EH (cell line): Measurements from ENCODE around the gene PAQR6.

ENCODE experiments used
- DNase-seq: peaks from one replicate; pipeline ENCODE4 v3.0.0-alpha.2; 2015; ENCODE audit warnings: low read depth

Gene PAQR6

GRCh38 chr1:156262461-156263287, 14.8 kb upstream of the PAQR6 start:
- peak; percentile 93 for DNase-seq

- no peak for DNase-seq
Observed at GRCh38 chr1:156260896-156261295, 13.0 kb upstream of the PAQR6 start.

DNA sequence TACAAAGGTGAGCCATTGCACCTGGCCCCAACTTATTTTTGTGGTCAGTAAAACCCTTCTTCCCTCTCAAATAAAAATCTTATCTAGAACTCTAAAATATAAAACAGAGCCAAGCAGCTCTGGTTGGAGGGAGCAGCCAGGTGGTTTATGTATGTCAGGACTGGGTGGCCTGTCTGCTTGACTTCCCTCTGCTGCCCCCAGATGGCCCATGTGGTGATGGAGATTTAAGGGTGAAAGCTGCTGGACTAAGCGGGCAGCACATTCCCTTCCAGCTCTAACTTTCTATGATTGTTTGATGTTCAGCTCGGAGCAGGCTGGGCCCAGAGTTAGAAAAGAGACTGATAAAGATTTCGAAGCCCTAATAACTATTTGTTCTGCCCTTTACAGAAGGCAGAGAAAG, 11.9 kb upstream of the PAQR6 start:
- no peak for DNase-seq

DNA sequence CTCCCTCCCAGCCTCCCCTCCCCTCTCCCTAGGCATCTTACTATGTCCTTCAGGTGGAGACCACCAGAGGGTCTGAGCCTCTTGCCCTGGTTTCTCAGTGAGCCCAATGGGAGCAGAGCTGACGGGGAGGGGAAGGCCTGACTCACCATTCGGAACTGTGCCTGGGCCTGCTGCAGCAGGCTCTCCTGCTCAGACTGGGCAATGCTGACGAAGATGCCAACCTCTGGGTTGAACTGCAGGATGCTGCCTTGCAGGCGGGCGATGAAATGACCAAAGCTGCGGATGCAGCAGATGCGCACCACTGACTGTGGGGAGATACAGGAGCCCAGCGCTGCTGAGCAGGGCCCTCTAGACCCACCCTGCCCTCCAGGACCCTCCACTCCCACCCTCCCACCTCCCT, 11.0 kb upstream of the PAQR6 start:
- no peak for DNase-seq

DNA sequence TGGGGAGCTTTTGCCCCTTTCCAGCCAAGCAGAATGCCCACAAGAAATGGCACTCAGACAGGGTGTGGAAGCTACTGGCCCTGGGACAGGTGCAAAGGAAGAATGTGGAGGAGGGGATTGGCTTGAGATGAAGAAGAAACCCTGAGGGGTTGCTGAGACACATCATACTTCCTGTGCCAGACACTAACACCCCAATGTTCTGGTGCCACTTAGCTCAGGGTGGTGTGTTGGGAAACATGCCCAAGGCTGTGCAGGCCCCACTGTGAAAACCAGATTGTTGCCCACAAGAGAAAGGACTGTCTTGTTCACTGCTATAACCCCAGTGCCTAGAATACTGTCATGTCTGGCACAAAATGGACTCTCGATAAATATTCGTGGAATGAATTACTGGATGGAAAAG, 9.9 kb upstream of the PAQR6 start:
- no peak for DNase-seq

DNA sequence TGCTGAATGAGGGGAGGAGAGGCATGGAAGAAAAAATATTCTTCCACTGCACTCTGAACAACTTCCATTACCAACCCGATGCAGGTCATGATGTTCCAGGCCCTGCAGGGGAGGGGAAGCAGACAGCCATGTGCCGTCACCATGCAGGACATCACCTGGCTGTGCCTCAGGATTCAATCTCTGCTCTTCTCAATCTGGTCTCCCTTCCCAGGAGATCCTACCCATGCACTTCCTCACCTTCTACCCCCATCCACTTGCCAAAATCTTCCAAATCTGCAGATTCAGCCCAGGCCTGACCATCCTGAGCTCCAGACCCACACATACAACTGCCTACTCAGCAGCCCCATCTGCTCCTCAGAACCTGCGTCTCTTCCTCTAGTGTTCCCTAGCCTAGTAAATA, 5.8 kb upstream of the PAQR6 start:
- no peak for DNase-seq

DNA sequence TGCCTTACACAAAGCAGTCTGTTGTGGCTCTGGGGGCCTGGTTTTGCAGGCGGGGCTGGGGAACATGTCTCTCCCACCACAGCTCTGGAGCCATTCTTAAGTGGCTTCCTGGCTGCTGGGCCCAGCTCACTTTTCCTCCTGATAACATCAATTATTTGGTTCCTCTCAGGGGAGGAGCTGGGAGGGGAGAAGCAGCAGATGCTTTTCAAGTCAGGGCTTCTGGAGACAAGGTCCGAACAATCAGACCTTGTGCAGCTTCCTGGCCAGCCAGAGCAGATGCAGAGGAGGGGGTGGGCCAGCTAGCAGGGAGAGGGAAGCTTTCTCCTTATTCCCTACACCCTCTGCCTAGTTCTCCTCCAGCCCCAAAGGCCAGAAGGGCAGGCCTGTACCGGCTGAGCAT, 3.7 kb upstream of the PAQR6 start:
- no peak for DNase-seq

DNA sequence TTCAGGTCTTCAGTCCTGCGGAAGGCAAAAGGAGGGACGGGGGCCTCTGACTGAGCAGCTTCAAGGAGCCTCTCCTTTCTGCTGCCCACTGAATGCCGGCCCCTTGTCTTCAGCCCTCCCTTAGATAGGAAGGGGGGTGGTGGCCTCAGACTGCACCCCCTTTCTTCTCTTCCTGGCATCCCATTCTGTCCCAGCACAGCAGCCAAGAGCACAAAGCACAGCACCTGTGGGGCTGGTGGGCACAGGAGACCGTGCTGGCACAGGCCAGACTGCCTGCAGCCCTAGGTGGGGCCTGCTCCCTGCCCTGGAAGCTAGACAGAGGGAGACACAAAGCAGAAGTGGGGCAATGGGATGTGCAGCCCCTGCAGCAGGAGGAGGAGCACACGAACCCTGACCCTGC, 1.7 kb upstream of the PAQR6 start:
- no peak for DNase-seq

- DNase-seq: no peak
Observed at GRCh38 chr1:156248323-156248683, 447 bp upstream of the PAQR6 start.

DNA sequence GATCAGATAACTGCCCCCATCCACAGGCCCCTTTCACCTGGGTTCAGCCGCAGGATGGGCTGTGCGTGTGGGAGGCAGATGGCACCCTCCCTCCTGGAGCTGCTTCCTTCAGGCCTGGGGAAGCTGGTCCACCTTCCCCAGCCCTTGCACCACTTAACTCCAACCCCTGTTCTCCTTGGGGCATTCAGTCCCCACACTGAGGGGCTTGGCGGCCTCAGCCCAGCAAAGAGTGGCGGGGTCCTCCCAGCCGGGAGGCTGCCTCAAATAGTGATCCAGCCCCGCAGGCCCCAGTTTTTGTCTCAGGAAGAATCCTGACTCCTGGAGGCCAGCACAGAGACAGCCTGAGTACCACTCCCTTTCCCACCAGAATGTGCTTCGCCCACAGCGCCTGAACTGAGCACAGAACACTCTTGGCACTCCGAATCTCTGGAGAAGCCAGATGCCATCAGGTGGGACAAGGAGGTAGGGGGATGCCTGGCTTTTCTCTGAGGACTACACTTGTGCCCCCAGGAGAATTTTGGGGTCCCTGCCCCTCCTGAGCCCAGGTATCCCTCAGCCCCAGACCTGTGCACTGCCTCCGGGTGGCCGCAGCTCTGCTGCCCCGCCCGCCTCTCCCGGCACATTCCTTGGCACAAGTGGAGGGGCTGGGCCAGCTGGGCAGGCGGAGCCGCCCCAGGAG, 936 bp downstream of the PAQR6 start:
- DNase-seq: no peak

DNA sequence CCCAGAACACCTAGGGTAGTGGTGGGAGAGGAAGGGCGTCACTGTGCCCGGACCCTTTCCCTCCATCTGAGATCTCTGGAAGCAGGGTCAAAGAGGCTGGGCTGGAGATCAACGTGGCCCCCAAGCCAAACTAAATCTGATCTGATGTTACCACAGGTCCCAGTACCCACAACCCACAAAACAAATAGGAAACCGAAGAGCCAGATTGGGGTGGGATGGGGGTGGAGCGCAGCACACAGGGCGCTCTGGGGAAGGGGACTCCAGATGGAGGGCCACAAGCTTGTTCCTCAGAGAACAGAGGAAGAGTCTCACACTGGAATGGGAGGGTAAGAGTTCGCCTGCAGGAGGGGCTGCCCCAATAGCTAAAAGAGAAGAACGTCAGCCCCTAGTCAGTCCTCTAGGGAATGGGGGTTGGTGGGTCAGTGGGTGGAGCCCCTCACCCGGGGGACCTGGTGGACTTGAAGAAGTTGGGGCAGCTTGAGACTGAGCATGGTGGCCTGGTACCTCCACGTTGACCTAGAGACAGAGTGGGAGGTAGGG, 1.5 kb downstream of the PAQR6 start:
- DNase-seq: no peak

- peak; percentile 43 for DNase-seq
Observed at GRCh38 chr1:156245451-156246232, 2.2 kb downstream of the PAQR6 start.

GRCh38 chr1:156244712-156245111, 3.1 kb downstream of the PAQR6 start:
- DNase-seq: no peak

GRCh38 chr1:156244126-156244525, 3.7 kb downstream of the PAQR6 start:
- no peak for DNase-seq

DNA sequence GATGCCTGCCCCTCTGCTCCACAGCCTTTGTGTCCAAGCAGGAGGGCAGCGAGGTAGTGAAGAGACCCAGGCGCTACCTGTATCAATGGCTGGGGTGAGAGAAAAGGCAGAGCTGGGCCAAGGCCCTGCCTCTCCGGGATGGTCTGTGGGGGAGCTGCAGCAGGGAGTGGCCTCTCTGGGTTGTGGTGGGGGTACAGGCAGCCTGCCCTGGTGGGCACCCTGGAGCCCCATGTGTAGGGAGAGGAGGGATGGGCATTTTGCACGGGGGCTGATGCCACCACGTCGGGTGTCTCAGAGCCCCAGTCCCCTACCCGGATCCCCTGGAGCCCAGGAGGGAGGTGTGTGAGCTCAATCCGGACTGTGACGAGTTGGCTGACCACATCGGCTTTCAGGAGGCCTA, 5.1 kb downstream of the PAQR6 start:
- no peak for DNase-seq

GRCh38 chr1:156241926-156242325, 5.9 kb downstream of the PAQR6 start, which contains the start of gene BGLAP:
Gene BGLAP (plus strand): TSS chr1:156242184. CDS start chr1:156242232, 48 bp downstream.
- no peak for DNase-seq

GRCh38 chr1:156241311-156241811, 6.5 kb downstream of the PAQR6 start:
- DNase-seq: peak; percentile 65

DNA sequence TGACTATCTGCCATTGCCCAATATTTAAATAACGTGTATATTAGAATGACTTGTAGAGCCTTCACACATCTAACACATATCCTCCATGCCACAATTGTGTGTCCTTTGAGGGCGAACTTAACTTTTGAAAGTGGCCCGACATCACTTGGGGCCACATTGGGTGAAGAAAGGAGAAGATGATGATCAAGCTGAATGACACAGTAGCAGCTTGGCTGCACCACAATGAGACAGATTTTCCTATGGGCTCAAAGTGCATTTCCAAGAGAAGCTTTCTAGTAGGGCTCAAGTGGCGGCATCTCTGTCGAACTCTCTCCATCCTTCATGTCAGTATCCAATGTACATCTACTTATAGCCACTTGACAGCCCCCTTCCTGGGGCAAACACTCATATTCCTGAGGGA, 9.6 kb downstream of the PAQR6 start:
- no peak for DNase-seq

- no peak for DNase-seq
Observed at GRCh38 chr1:156236164-156236563, 11.7 kb downstream of the PAQR6 start.

DNA sequence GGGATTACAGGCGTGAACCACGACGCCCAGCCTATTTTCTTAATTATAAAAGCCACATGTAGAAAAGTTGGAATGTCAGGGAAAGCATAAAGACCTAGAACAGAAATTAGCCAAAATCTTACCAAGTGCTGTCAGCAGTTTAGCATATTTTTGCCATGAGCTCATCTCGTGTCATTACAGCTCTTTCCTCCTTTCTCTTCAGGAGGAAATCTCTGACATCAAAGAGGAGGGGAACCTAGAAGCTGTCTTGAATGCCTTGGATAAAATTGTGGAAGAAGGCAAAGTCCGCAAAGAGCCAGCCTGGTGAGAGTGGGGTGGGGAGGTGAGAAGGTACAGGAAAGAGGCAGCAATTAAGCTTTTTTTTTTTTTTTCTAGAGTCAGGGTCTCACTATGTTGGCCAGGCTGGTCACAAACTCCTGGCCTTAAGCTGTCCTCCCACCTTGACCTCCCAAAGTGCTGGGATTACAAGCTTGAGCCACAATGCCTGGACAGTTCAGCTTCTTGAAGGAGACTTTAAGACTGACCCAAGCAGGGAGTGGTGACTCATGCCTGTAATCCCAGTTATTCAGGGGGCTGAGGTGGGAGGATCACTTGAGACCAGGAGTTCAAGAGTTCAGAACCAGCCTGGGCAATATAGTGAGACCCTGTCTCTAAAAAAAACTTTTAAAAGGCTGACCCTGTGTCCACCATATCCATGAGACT, 14.3 kb downstream of the PAQR6 start:
- DNase-seq: peak; percentile 92

GRCh38 chr1:156232201-156232894, 15.5 kb downstream of the PAQR6 start:
- DNase-seq: no peak
